Activated T-helper 2 cell treated with anti-CD3 and anti-CD28 coated beads, Interferon-gamma antibody, Interleukin-2, Interleukin-4, amounts not matched to agents 10 μg/mL and 5 μg/mL and 100 μg/mL, durations not matched to agents 14 hours and 24 hours and 36 hours (primary cell): Measurements from ENCODE around the gene HBM. TPM values are rescaled to one million over a fixed set of nuclear protein-coding genes. Genes with fewer than 3 reads are reported as not detected.

Experiments
- total RNA-seq: library from RNA; stranded (reverse); gene quantifications from 2 replicates; pipeline ENCODE4 v1.2.3, GENCODE V29; 2022

The HBM gene
- total RNA-seq, 1 donor from 2014 or later = not detected

Other genes starting within 250 kb of the HBM start
- 64.8 and 67.3 TPM in 2 replicates for gene POLR3K, start 112.4 kb upstream of the HBM start, total RNA-seq
- gene SNRNP25, start 112.2 kb upstream of the HBM start, total RNA-seq = 77.5 and 83.1 TPM in 2 replicates
- gene RHBDF1, start 93.3 kb upstream of the HBM start, total RNA-seq = 1.2 and 1.6 TPM in 2 replicates
- gene MPG, start 87.8 kb upstream of the HBM start, total RNA-seq = 77.7 and 78.6 TPM in 2 replicates
- gene NPRL3, start 27.3 kb upstream of the HBM start, total RNA-seq = 53.0 and 57.1 TPM in 2 replicates
- not detected in 2 replicates for gene HBZ, start 13.3 kb upstream of the HBM start, total RNA-seq
- 0.32 TPM in 1 of 2 replicates, not detected in the other for gene HBA2, start 6.9 kb downstream of the HBM start, total RNA-seq
- gene HBA1, start 10.7 kb downstream of the HBM start, total RNA-seq = 0.55 TPM in 1 of 2 replicates, not detected in the other
- gene HBQ1, start 14.5 kb downstream of the HBM start, total RNA-seq = 0.39 and 0.62 TPM in 2 replicates
- gene LUC7L, start 63.5 kb downstream of the HBM start, total RNA-seq = 91.0 and 93.5 TPM in 2 replicates
- 30.3 TPM in 2 replicates for gene FAM234A, start 68.8 kb downstream of the HBM start, total RNA-seq
- 0.30 and 0.46 TPM in 2 replicates for gene RGS11, start 110.0 kb downstream of the HBM start, total RNA-seq
- gene ARHGDIG, start 114.6 kb downstream of the HBM start, total RNA-seq = 0.82 TPM in 1 of 2 replicates, not detected in the other
- not detected in 2 replicates for gene PDIA2, start 117.2 kb downstream of the HBM start, total RNA-seq
- 28.1 and 29.1 TPM in 2 replicates for gene AXIN1, start 186.7 kb downstream of the HBM start, total RNA-seq
- 92.5 and 92.9 TPM in 2 replicates for gene MRPL28, start 204.6 kb downstream of the HBM start, total RNA-seq
- gene PGAP6, start 216.0 kb downstream of the HBM start, total RNA-seq = 34.3 and 36.7 TPM in 2 replicates
- gene NME4, start 231.2 kb downstream of the HBM start, total RNA-seq = 78.4 and 84.2 TPM in 2 replicates
- gene DECR2, start 235.9 kb downstream of the HBM start, total RNA-seq = 18.9 and 20.9 TPM in 2 replicates